Muscle of arm (tissue), 12 donors: Measurements from ENCODE around the gene METAP2. TPM values are rescaled to one million over a fixed set of nuclear protein-coding genes. Genes with fewer than 3 reads are reported as not detected.
"Not testable (repeated sequence)": the region's sequence is repeated elsewhere in the genome, so short reads cannot be mapped to it uniquely, and the experiment has no call there.

Experiments used
- DNase-seq: peaks from one replicate; pipeline ENCODE4 v3.0.0-alpha.2; 2013
- polyA plus RNA-seq, 12 donors: library from polyadenylated mRNA; unstranded; fragments of 120-200 nt; gene quantifications; one replicate each; pipeline ENCODE4 v1.2.1, GENCODE V29; 2013; ENCODE audit not compliant: insufficient read length in 12 of 12

METAP2 gene
- polyA plus RNA-seq, 12 donors: 114 to 234 (median 130) TPM; not detected in 1

DNA sequence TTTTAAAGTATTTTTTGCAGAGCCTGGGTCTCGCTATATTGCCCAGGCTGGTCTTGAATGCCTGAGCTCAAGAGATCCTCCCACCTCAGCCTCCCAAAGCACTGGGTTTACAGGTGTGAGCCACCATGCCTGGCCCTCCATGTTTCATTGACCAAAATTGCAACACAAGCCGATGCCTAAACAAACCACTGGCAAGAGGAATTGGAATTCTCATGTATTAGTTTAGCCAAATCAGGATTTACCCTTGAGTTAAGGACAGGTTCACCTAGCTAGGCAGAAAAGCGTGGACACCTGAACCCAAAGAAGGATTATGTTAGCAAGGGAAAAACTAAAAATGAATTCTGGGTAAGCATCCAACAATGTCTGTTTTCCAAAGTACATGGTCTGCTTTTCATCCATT, 14.6 kb upstream of the METAP2 start:
- no peak for DNase-seq

DNA sequence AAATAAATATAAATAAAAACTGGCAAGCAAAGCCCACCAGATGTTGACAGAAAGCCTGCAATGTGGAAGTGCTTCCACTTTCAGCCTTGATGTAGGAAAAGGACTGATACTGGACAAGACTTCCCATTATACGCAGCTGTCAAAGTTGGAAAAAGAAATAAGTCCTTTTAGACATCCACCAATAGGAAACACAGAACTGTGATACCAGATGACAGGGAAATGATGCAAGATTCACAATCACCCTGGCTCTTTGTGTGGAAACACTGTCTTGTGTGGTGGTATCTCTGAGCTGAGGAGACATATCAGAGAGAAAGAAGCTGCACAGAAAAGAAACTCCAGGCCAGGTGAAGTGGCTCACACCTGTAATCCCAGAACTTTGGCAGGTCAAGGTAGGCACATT, 13.8 kb upstream of the METAP2 start:
- DNase-seq: no peak

DNA sequence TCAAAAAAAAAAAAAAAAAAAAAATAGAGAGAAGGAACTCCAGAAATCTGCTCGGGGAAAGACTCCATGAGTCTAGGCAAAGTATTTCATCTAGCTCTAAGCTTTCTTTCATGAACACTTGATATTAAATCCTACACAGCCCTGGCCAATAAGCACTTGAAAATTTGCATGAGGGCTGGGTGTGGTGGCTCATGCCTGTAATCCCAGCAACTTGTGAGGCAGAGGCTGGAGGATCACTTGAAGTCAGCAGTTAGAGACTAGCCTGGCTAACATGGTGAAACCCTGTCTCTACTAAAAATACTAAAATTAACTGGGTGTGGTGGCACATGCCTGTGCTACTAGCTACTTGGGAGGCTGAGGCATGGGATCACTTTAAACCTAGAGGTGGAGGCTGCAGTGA, 13.1 kb upstream of the METAP2 start:
- no peak for DNase-seq

DNA sequence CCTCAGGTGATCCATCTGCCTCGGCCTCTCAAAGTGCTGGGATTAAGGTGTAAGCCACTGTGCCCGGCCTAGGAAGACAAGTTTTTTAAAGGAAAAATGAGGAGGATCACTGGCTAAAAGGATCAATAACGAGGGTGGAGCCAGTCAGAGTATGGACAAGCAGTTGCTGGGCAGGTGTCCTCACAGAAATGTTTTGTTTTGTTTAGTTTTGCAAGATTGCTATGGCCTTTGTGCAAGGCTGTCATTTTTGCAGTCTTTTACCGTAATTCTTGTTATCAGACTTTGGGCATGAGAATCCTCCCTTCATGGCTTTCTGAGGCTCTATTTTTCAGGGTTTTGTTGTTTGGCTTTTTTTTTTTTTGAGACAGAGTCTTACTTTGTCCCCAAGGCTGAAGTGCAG, 11.9 kb upstream of the METAP2 start:
- DNase-seq: no peak

DNA sequence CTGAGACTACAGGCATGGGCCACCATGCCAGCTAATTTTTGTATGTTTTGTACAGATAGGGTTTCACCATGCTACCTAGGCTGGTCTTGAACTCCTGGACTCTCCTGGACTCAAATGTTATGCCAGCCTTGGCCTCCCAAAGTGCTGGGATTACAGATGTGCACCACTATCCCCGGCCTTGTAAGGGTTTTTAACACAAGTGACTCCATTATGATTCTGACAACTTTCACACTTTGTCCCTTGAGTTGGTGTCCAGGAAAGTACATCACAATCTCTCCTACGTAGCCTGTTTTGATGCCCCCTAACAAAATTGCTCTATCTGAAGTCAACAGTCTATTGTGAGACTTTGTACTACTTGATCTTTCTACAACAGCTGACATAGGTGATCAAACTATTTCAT, 11.4 kb upstream of the METAP2 start:
- DNase-seq: no peak

DNA sequence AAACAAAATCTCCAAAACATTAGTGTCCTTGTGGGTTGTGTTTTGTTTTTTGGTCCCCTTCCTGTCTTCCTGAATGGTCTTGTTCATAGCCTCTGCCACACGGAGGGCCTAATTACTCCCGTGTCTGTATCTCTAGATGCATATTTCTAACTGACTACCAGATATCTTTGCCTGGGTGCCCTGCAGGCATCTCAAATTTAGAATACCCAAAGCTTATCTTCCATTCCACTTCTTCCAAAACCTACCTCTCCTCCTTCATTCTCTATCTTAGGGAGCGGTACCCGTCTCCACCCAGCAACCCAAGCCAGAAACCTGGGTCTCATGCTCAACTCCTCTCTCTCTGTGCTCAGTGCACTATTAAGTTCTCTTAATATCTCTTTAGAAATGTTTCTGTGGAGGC, 10.9 kb upstream of the METAP2 start:
- no peak for DNase-seq

DNA sequence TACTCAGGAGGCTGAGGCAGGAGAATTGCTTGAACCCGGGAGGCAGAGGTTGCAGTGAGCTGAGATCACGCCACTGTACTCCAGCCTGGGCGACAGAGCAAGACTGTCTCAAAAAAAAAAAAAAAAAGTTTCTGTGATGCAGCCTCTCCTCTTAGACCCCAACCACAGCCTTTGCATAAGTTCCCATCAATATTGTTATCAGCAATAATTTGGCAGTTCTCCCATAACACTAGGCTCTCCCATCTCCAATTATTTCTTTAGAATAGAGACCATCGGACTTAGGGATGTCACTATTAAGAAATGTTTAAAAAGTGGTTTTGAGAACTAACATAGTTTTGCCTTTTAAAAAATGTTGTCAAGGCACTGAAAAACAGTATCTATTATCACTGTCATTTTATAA, 10.2 kb upstream of the METAP2 start:
- not testable (repeated sequence) for DNase-seq

DNA sequence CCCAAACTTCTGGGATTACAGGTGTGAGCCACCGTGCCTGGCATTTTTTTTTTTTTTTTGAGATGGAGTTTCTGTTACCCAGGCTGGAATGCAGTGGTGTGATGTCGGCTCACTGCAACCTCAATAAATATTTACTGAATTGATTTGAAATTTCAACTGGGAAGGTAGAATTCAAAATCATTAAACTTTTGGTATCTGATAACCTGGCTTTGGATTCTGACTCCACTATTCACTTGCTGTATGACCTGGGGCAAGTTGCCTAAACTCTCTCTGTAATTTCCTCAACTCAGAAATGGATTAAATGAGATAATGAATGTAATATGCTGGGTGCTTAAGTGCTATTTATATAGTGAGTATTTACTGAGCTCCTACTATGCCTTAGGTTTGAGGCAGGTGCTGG, 8.7 kb upstream of the METAP2 start:
- DNase-seq: no peak

DNA sequence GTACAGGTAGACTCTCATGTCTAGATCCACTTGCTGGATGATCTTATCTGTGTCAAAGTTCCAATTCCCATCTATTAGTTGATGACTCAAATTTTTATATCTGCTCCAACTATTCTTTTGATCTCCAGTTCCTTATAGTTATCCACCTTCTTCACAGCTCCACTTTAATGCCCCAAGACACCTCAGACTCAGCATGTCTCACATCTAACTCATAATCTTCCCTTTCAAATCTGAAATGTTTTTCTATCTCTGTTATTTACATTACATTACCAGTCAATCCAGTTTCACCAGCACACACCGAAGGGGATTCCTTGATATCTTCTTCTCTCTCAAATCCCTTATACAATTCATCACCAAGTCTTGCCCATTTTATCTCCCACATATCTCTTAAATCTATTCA, 3.7 kb upstream of the METAP2 start:
- no peak for DNase-seq

DNA sequence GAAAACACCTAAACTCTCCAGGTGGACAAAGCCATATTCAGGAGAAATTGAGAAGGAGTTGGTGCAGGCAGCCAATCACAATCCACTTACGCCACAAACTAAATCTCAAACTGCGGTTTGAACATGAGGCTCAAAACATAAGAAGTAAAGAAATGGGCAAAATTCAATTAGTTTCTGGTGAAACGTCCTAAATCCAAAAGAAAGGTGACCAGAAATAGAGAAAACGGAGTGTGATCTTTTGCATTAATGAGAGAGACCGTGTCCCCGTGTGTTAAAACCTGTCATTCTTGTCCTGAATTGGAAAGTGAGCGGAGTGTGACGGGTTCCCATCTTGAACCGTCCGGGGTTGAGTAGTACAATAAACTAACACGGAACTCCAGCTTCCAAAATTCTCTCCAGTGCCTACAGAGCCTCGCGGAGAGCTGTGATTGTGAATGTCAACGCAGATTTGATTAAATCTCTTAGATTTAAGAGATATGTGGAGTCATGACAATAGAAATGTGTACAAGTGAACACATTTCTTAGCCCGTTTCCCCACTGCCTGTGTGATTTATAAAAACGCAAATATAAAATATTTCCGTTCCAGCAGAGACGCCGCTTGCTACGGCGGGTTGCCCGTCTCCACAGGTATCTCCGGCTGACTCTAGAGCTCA, 595 bp upstream of the METAP2 start:
- DNase-seq: peak; percentile 72

DNA sequence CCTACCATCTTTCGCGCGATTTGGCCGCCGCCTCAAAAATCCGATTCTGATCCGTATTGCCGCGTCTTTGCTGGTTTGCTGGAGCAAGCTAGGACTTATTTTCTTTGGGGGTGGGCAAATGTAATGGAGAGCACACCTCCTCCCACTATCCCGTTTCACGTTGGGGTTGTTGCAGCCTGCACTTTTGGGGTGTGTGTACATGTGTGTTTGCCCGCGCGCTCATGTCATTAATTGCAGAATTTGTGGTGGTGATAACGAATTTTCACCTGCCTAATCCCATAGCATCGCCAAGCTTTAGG, 657 bp downstream of the METAP2 start:
- DNase-seq: no peak

DNA sequence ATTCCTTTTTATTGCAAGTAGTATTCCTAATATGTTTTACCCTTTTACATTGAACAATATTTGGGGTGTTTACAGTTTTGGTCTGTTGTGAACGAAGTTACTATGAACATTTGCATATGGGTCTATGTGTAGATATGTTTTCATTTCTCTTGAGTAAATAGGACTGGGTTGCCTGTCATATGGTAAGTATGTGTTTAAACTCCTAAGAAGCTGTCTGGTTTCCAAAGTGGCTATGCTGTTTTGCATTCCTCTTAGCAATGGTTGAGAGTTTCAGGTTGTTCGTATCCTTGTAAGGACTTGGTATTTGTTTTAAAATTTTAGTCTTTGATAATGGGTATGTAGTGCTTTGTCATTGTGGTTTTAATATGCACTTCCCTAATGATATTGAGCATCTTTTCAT, 6.3 kb downstream of the METAP2 start:
- no peak for DNase-seq

DNA sequence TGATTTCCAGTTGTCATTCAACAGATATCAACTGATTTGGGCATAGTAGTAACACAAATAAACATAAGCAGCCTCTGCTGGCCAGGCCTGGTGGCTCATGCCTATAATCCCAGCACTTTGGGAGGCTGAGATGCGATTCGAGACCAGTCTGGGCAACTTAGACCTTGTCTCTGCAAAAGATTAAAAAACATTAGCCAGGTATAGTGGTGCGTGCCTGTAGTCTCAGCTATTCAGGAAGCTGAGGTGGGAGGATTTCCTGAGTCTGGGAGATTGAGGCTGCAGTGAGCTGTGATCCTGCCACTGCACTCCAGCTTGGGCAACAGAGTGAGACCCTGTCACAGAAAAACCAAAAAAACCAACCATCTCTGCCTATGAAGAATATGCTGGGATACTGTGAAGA, 7.1 kb downstream of the METAP2 start:
- DNase-seq: no peak

DNA sequence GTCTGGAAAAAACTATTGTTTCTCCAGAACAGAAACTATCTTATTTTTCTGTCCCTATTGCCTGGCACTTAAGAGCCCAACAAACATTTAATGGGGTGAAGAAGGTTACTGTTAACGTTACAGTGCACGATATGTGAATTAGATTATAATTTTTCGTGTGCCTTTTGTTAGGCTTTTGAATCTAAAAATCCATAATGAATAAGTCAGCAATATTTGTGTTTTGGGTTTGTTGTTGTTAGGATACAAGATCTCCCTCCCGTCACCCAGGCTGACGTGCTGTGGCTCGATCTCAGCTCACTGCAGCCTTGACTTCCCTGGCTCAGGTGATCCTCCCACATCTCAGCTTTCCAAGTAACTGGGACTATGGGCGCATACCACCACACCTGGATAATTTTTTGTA, 7.9 kb downstream of the METAP2 start:
- no peak for DNase-seq

DNA sequence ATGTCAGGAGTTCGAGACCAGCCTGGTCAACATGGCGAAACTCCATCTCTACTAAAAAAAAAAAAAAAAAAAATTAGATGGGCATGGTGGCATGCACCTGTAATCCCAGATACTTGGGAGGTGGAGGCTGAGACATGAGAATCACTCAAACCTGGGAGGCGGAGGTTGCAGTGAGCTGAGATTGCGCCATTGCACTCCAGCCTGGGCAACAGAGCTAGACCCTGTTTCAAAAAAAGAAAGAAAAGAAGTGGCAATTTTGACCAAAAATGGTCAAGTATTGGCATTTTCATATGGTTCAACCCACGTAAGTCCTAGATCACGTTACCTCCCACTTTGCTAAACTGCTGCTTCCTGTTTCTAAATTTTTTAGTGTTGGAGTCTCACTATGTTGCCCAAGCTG, 8.6 kb downstream of the METAP2 start:
- DNase-seq: not testable (repeated sequence)

DNA sequence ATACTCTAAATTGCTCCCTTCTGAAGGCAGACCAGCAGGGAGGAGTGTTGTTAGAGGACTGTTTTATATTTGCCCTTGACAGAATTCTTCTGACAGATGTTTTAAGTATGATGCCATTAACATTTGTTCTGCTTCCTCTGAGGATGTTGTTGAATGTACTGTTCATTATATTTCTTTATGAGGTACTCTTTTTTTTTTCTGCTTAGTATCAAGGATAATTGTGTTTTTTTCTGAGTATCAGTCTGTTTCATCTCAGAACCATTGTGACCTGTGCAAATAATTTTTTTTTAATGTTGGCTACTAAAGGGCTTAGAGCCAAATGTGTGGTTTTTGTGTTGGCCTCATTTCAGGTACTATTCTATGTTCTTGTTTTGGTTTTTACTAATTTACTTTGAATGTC, 10.6 kb downstream of the METAP2 start:
- no peak for DNase-seq

DNA sequence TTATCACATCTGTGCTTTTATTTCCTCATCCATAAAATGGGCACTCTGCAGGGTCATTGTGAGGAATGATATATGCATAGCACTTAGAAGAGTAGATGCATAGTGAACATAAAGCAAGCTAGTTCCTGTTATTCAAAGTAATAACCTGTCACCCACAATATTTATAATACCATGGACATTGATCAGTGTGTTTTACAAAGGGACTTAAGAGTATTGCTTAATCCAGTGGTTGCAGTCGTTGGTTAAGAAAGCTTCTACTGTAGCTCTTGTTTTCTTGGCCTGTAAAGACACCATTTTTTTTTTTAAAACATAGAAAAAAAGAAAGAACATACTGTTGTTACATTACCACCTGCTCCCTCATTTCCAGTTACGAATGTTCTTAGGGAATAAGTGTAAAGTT, 13.1 kb downstream of the METAP2 start:
- DNase-seq: no peak

DNA sequence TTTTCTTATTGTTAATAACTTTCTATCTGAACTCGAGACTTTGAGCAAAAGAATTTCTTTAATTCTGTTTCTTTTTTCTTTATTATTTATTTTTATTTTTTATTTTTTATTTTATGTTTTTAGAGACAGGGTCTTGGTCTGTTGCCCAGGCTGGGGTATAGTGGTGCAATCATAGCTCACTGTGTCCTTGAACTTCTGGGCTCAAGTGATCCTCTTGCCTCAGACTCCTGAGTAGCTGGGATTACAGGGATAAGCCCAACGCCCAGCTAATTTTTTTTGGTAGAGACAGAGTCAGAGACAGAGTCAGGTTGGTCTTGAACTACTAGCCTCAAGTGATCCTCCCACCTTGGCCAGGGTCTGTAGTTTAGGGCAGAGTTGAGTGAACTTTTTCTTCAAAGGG, 18.5 kb downstream of the METAP2 start:
- no peak for DNase-seq

DNA sequence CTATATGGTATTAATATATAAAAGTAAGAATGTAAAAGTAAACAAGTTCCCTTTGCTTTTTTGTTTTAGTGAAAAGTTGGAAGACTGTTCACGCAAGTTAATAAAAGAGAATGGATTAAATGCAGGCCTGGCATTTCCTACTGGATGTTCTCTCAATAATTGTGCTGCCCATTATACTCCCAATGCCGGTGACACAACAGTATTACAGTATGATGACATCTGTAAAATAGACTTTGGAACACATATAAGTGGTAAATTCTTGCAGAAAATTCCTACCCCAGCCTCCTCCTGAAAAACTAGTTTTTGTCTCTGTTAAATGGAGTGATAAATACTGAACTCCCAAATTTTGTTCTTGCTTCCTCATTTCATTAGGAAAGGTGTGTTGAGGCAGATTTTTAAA, 20.9 kb downstream of the METAP2 start:
- no peak for DNase-seq

DNA sequence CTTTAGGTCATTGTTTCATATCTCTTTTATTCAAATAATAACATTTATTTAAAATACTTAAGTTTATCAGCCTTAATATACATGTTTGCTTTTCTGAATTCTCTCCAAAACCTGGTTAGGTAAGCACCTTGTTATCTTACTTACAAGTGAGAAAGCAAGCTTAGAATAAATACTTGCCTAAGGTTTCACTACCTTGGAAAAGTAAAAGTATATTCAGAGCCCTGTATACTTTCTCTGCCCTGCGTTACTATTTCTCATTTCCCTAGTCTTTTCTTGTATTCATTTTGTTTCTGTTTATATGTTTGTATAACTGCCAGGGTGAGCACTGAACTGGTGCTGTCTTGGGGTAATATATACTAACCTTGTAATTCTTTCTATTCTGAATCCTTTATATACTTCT, 21.5 kb downstream of the METAP2 start:
- no peak for DNase-seq

DNA sequence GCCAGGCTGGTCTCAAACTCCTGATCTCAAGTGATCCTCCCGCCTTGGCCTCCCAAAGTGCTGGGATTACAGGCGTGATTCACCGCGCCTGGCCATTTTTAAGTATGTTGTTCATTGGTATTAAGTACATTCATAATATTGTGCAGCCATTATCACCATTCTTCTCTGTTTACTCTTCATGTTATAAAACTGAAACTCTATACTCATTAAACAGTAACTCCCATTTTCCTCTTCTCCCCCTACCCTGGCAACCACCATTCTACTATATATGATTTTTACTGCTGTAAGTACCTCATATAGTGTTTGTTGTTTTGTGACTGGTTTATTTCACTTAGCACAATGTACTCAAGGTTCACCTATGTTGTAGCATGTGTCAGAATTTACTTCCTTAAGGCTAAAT, 23.1 kb downstream of the METAP2 start:
- no peak for DNase-seq

DNA sequence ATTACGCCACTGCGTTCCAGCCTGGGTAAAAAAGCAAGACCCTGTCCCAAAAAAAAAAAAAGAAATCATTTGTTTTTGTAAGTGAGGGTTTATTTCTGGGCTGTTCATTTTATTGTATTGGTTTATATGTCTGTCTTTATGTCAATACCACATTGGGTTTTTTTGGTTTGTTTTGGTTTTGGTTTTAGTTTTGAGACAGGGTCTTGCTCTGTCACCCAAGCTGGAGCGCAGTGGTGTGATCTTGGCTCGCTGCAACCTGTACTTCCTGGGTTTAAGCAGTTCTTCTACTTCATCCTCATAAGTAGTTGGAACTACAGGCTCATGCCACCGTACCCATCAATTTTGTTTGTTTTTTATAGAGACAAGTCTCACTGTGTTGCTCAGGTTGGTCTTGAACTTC, 25.0 kb downstream of the METAP2 start:
- no peak for DNase-seq

DNA sequence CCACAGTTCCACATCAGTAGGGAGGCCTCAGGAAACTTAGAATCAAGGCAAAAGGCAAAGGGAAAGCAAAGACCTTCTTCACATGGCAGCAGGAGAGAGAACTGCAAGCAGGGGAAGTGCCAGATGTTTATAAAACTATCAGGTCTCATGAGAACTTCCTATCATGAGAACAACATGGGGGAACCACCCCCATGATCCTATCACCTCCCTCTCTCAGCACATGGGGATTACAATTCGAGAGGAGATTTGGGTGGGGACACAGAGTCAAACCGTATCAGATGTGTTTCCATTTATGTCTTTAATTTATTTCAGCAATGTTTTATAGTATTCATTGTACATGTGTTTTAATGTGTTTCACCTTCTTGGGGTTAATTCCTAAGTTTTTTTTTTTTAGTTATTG, 25.8 kb downstream of the METAP2 start:
- no peak for DNase-seq

DNA sequence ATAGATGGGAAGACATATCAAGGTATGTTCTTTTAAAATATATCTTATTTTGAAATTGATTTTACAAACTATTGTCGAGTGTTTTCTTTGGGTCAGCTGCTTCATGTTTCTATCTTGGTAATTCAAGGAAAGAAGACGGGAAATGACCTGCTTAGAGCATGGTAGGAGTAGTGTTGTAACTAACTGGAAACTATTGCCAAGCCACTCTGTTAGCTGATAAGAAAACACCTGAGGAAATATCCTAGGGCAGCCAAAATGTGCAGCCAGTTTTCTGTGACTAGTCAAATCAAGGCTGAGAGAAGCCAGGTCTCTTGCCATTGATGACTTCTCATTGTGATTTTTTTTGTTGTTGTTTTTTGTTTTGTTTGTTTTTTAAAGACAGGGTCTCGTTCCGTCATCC, 30.2 kb downstream of the METAP2 start:
- DNase-seq: no peak

DNA sequence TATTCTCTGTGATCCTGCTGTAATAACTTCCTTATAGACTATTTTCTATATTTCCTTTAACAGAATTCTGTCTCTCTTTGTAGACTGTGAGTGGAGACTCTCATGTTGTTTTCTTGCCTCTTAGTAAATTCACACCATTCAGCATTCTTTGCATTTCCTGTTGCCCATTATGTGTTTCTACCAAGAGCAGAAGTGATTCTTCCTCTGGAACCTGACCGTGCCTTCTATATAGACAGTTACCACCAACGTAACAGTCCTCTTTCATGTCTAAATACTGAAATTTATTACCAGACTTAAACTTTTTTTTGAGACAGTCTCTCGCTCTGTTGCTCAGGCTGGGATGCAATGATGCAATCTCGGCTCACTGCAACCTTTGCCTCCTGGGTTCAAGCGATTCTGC, 31.1 kb downstream of the METAP2 start:
- no peak for DNase-seq
